KMS-11 (cell line): ENCODE data around the gene EXOSC10.
"Not testable (repeated sequence)": the region's sequence is repeated elsewhere in the genome, so short reads cannot be mapped to it uniquely, and the experiment has no call there.

Experiments
- H2AFZ ChIP-seq: fragments of 200-600 bp; sonication (generic); 2 replicates; pipeline ENCODE4 v1.6.1; 2016; ENCODE audit warnings: antibody characterized with exemption, mixed run types, low read depth
- H3K27ac ChIP-seq: fragments of 200-600 bp; sonication (generic); 2 replicates; pipeline ENCODE4 v1.6.1; 2016; ENCODE audit warnings: mild to moderate bottlenecking, mixed run types
- H3K27me3 ChIP-seq: fragments of 200-600 bp; sonication (generic); 2 replicates; pipeline ENCODE4 v1.6.1; 2017; ENCODE audit warnings: mild to moderate bottlenecking, low read depth, mixed run types, moderate library complexity; ENCODE audit not compliant: insufficient read depth
- H3K36me3 ChIP-seq: fragments of 200-600 bp; sonication (generic); 2 replicates; pipeline ENCODE4 v1.6.1; 2017; ENCODE audit warnings: mild to moderate bottlenecking, mixed run types; ENCODE audit not compliant: insufficient read depth
- H3K4me1 ChIP-seq: fragments of 200-600 bp; sonication (generic); 2 replicates; pipeline ENCODE4 v1.6.1; 2016; ENCODE audit warnings: mild to moderate bottlenecking, low read depth, mixed run types; ENCODE audit not compliant: poor library complexity, severe bottlenecking
- H3K4me2 ChIP-seq: fragments of 200-600 bp; sonication (generic); 2 replicates; pipeline ENCODE4 v1.7.0; 2016; ENCODE audit warnings: mild to moderate bottlenecking, mixed run types
- H3K4me3 ChIP-seq: fragments of 200-600 bp; sonication (generic); IDR thresholded peaks from 2 replicates; pipeline ENCODE4 v1.6.1; 2017; ENCODE audit warnings: low read depth, low read length, mixed read lengths; ENCODE audit not compliant: insufficient read depth
- H3K79me2 ChIP-seq: fragments of 200-600 bp; sonication (generic); 2 replicates; pipeline ENCODE4 v1.6.1; 2016; ENCODE audit warnings: low read depth, mixed run types; ENCODE audit not compliant: insufficient read depth
- H3K9ac ChIP-seq: fragments of 200-600 bp; sonication (generic); 2 replicates; pipeline ENCODE4 v1.6.1; 2016; ENCODE audit warnings: mild to moderate bottlenecking, mixed run types
- H4K20me1 ChIP-seq: fragments of 200-600 bp; sonication (generic); 2 replicates; pipeline ENCODE4 v1.6.1; 2016; ENCODE audit warnings: mild to moderate bottlenecking, mixed run types; ENCODE audit not compliant: insufficient read depth
- TF ChIP-seq, protein P1 (sequence below): fragments of 200-600 bp; sonication (generic); conservative IDR thresholded peaks from 2 replicates; pipeline ENCODE4 v1.6.1; 2017; ENCODE audit warnings: low read depth, mild to moderate bottlenecking, antibody characterized with exemption, low read length, moderate library complexity, mixed read lengths

The EXOSC10 gene

DNA sequence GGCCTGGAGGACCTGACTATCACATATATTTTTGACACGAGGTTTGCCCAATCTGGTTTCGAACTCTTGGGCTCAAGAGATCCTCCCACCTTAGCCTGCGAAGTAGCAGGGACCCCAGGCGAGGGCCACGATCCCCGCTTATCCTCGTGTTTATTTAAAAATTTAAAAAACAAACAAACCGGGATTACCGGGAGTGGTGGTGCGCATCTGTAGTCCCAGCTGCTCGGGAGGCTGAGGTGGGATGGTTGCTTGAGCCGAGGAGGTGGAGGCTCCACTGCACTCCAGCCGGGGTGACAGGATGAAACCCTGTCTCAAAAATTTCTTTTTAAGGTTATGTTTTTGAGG is 452 bp upstream of the EXOSC10 start:
- Histone ChIP-seq H3K9ac (peak overlapping the region; percentile 93; the same call in 1 of the 2 replicates), H2AFZ (peak overlapping the region; percentile 92), H3K4me2 (peak overlapping the region; percentile 86), H3K27ac (peak overlapping the region; percentile 74; the same call in 1 of the 2 replicates), H4K20me1 (no peaks in the 10 kb centered on the region), H3K4me1 (peaks cover 13% of the 10 kb centered on the region), H3K79me2 (peaks cover 17% of the 10 kb centered on the region; the same call in 1 of the 2 replicates), H3K36me3 (no peaks in the 10 kb centered on the region; the same call in 1 of the 2 replicates), H3K4me3 (no peak overlapping the region), H3K27me3 (no peaks in the 10 kb centered on the region)
- TF ChIP-seq, protein P1, sequence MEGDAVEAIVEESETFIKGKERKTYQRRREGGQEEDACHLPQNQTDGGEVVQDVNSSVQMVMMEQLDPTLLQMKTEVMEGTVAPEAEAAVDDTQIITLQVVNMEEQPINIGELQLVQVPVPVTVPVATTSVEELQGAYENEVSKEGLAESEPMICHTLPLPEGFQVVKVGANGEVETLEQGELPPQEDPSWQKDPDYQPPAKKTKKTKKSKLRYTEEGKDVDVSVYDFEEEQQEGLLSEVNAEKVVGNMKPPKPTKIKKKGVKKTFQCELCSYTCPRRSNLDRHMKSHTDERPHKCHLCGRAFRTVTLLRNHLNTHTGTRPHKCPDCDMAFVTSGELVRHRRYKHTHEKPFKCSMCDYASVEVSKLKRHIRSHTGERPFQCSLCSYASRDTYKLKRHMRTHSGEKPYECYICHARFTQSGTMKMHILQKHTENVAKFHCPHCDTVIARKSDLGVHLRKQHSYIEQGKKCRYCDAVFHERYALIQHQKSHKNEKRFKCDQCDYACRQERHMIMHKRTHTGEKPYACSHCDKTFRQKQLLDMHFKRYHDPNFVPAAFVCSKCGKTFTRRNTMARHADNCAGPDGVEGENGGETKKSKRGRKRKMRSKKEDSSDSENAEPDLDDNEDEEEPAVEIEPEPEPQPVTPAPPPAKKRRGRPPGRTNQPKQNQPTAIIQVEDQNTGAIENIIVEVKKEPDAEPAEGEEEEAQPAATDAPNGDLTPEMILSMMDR = no peak

DNA sequence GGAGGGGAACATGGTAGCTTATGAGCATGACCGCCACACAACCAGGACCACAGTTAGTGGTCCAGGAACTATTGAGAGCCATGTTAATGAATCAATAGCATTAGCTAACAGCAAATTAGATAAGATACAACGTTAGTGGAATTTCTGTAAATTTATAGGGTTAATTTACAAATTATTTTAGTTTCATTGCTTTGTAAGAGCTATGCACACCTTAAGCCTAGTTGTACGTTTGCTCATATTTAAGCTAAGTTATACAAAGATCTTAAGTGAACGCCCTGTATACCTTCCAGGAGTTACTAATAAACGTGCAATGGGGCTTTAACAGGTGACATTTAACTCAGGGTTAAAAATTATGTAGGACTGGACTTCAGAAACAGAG is 749 bp downstream of the EXOSC10 start:
- TF ChIP-seq, protein P1 = no peak
- no peaks in the 10 kb centered on the region; the same call in 1 of the 2 replicates for H3K36me3 ChIP-seq
- H4K20me1 ChIP-seq = no peaks in the 10 kb centered on the region
- H3K27me3 ChIP-seq = no peaks in the 10 kb centered on the region
- H2AFZ ChIP-seq = peak overlapping the region; percentile 92
- H3K4me1 ChIP-seq = peaks cover 13% of the 10 kb centered on the region
- H3K4me3 ChIP-seq = peak overlapping the region; percentile 81
- H3K4me2 ChIP-seq = peak overlapping the region; percentile 85
- peak overlapping the region; percentile 93 for H3K9ac ChIP-seq
- H3K79me2 ChIP-seq = peaks cover 17% of the 10 kb centered on the region; the same call in 1 of the 2 replicates
- H3K27ac ChIP-seq = no peak overlapping the region; the same call in 1 of the 2 replicates

DNA sequence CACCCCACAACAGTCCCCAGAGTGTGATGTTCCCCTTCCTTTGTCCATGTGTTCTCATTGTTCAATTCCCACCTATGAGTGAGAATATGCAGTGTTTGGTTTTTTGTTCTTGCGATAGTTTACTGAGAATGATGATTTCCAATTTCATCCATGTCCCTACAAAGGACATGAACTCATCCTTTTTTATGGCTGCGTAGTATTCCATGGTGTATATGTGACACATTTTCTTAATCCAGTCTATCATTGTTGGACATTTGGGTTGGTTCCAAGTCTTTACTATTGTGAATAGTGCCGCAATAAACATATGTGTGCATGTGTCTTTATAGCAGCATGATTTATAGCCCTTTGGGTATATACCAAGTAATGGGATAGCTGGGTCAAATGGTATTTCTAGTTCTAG is 15.9 kb downstream of the EXOSC10 start:
- not testable (repeated sequence) for H2AFZ ChIP-seq, H3K4me3 ChIP-seq, H3K4me2 ChIP-seq, H3K36me3 ChIP-seq, H3K9ac ChIP-seq, H3K27me3 ChIP-seq, H4K20me1 ChIP-seq, H3K79me2 ChIP-seq, H3K27ac ChIP-seq
- peaks cover 16% of the 10 kb centered on the region for H3K4me1 ChIP-seq

DNA sequence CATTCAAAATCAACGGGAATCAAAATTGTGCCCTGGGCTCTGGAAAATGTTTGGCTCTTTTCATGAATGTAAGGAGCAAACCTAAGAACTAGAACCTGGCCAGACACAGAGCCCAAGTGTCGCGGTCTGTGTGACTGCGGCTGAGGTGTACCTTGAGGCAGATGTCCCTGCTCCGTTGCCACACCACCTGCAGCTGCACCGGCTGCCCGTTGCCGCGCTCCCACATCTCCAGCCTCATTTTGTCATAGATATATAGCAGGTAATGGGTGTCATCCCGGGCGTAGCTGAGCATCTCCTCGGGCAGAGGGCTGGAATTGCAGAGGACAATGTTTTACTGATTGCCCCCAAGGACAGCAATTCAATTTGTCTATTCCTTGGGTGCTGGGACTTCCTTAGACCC is 18.7 kb downstream of the EXOSC10 start:
- Histone ChIP-seq H3K4me2 (no peak overlapping the region), H3K4me3 (no peak overlapping the region), H3K27me3 (no peaks in the 10 kb centered on the region), H2AFZ (no peak overlapping the region), H3K4me1 (peaks cover 16% of the 10 kb centered on the region), H4K20me1 (no peaks in the 10 kb centered on the region), H3K36me3 (no peaks in the 10 kb centered on the region), H3K27ac (no peak overlapping the region), H3K9ac (no peak overlapping the region), H3K79me2 (no peaks in the 10 kb centered on the region)
- TF ChIP-seq, protein P1 = no peak

DNA sequence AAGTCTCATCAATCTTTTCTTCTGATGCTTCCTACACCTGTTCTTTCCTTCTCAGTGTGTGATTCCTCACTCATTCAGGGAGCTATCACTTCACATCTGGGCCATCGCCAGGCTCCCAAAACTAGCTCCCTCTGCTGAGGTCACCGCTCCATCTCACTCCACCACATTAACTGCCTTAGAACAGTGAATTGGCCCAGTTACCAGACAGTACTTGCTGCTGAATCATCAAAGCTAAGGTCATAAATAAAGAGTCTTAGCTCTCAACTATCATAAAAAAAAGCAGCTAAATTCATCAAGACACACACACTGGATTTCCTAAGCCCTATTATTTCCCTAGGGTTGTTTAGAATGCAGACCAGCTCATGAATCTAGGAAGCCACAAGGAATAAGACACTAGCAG is 21.0 kb downstream of the EXOSC10 start:
- no peak overlapping the region for H3K9ac ChIP-seq
- no peaks in the 10 kb centered on the region for H3K36me3 ChIP-seq
- no peaks in the 10 kb centered on the region for H3K79me2 ChIP-seq
- TF ChIP-seq, protein P1 = no peak
- H3K4me3 ChIP-seq = no peak overlapping the region
- peaks cover 16% of the 10 kb centered on the region for H3K4me1 ChIP-seq
- H2AFZ ChIP-seq = no peak overlapping the region
- H3K27ac ChIP-seq = no peak overlapping the region
- no peaks in the 10 kb centered on the region for H3K27me3 ChIP-seq
- H3K4me2 ChIP-seq = no peak overlapping the region
- no peaks in the 10 kb centered on the region for H4K20me1 ChIP-seq

DNA sequence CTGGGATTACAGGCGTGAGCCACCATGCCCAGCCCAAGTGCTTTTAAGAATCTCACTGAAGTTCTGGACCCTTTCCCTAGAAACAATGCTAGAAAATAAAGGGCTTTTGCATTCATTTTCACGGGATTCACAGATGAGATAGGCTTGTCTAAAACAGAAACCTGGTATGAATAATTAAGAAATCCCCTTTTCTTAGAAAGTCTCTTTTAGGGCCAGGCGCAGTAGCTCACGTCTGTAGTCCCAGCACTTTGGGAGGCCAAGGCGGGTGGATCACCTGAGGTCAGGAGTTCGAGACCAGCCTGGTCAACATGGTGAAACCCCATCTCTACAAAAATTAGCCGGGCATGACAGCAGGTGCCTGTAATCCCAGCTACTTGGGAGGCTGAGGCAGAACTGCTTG is 26.3 kb downstream of the EXOSC10 start:
- not testable (repeated sequence) for H3K4me2 ChIP-seq, H3K27ac ChIP-seq, H3K27me3 ChIP-seq, H3K36me3 ChIP-seq, H3K79me2 ChIP-seq, H4K20me1 ChIP-seq, H3K4me1 ChIP-seq, H2AFZ ChIP-seq, H3K4me3 ChIP-seq, H3K9ac ChIP-seq
